SK-N-SH treated with all-trans-retinoic acid at 6 μM for 48 hours (cell line): ENCODE results near the gene ARHGAP24.

Experiments
- BACH2 ChIP-seq: fragments of 250-450 bp; sonication (Bioruptor Pico); IDR thresholded peaks from 2 replicates; pipeline ENCODE4 v1.9.0; 2021; ENCODE audit warnings: mild to moderate bottlenecking, borderline replicate concordance
- ISL1 ChIP-seq: fragments of 250-450 bp; sonication (Bioruptor Pico); IDR thresholded peaks from 2 replicates; pipeline ENCODE4 v2.1.2; 2022; ENCODE audit warnings: mild to moderate bottlenecking, moderate library complexity

DNA sequence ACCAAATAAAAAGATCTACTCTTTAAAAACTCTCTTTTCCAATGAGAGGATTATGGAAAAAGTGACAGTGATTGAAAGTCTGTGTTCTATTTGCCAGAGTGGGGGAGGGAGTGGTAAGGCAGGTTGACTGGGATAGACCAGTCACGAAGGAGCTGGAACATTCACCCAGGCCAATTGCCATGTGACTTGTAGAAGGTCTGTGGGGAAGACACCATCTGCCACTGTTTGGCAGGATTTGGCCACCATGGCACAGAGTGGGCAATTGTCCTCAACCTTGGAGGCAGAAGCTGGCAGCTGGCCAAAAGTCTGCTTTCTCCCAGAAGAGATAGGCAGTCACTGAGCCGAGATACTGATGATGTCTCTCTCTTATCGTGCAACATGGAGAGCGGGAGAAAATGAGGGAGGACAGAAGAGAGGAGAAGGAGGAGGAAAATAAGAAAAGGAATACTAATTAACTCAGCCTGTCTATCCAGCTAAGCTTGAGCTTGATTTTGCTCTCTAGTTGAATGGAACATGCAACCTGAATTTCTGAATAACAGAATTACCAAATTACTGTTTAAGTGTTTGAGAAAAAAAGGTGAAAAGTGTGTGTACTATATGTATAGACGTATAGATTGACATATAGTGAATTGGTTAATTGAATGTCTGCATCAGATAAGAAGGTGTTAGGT, 267.1 kb downstream of the ARHGAP24 start:
- TF ChIP-seq BACH2, result no peak
- no peak for TF ChIP-seq ISL1 (CRISPR knock-in tag)
